GM12878 (cell line): ENCODE data around the gene MSL3. TPM values are rescaled to one million over a fixed set of nuclear protein-coding genes. Genes with fewer than 3 reads are reported as not detected.
A peak's percentile ranks its signal among the peaks of the same experiment; 100 is the strongest.

ENCODE experiments used
- ATAC-seq: fragments of 200-7000 bp; cut with Tn5 transposase; 3 replicates; pipeline ENCODE4 v1.9.1; 2020; ENCODE audit warnings: mild to moderate bottlenecking, moderate library complexity
- BruUV-seq: library from RNA; stranded (reverse); fragments of 400-500 nt; replicated peaks from 2 replicates; lab custom pipeline; 2021; lab: Mats Ljungman, UMichigan
- CTCF ChIA-PET: fragments of 300-600 bp; sonication (Branson Sonifier 250); formaldehyde crosslinking; extraction: SDS; loops from one replicate; lab custom pipeline; 2021; ENCODE audit warnings: inconsistent platforms; lab: Yijun Ruan, JAX
- POLR2A ChIA-PET: fragments of 350-600 bp; formaldehyde crosslinking; extraction: SDS; loops from one replicate; lab custom pipeline; 2021; ENCODE audit warnings: inconsistent platforms; lab: Charles Lee
- RAD21 ChIA-PET: fragments of 300-600 bp; sonication (Branson Sonifier 250); formaldehyde crosslinking; loops from one replicate; lab custom pipeline; 2023; ENCODE audit warnings: antibody characterized with exemption; ENCODE audit not compliant: unreplicated experiment; lab: Charles Lee
- SMC1A ChIA-PET: fragments of 300-600 bp; sonication (Branson Sonifier 250); formaldehyde crosslinking; loops from one replicate; lab custom pipeline; 2023; ENCODE audit not compliant: unreplicated experiment, uncharacterized antibody; lab: Charles Lee
- DNase-seq: peaks from one replicate; pipeline ENCODE4 v3.0.0-alpha.2; 2011; ENCODE audit warnings: low read depth, low spot score
- FAIRE-seq: peaks from 3 replicates; lab custom pipeline; 2011; peaks lifted over from hg19 to GRCh38; lab: Jason Lieb, UNC
- H2AFZ ChIP-seq: 2 replicates; pipeline ENCODE4 v1.6.0; 2011; ENCODE audit warnings: low read depth, low read length, control low read depth; ENCODE audit not compliant: control insufficient read depth
- H3K27ac ChIP-seq: 2 replicates; pipeline ENCODE4 v1.5.1; 2011; ENCODE audit warnings: control low read depth; ENCODE audit not compliant: control insufficient read depth, insufficient read depth
- H3K27me3 ChIP-seq, 2 experiments: replicated peaks in 1 of 2; 2 replicates each; pipeline versions ENCODE4 v1.6.0 to v1.6.1; 2011; ENCODE audit warnings: low read length in 1 of 2; ENCODE audit not compliant: control insufficient read depth in 2 of 2, insufficient read depth in 2 of 2
- H3K36me3 ChIP-seq, 2 experiments: 2 replicates each; pipeline ENCODE4 v1.5.1; 2011; ENCODE audit warnings: low read length in 1 of 2; ENCODE audit not compliant: control insufficient read depth in 2 of 2, insufficient read depth in 2 of 2
- H3K4me1 ChIP-seq: 2 replicates; pipeline ENCODE4 v1.6.1; 2011; ENCODE audit warnings: mild to moderate bottlenecking, low read length, moderate library complexity, mixed read lengths; ENCODE audit not compliant: control insufficient read depth, insufficient read depth
- H3K4me2 ChIP-seq: 2 replicates; pipeline ENCODE4 v1.6.0; 2011; ENCODE audit warnings: control low read depth; ENCODE audit not compliant: control insufficient read depth, insufficient read depth
- H3K4me3 ChIP-seq: fragments of 200-600 bp; sonication (generic); 2 replicates; pipeline ENCODE4 v1.5.1; 2016
- H3K79me2 ChIP-seq: 2 replicates; pipeline ENCODE4 v1.6.0; 2011; ENCODE audit warnings: low read length; ENCODE audit not compliant: control insufficient read depth, insufficient read depth
- H3K9ac ChIP-seq: 2 replicates; pipeline ENCODE4 v1.8.0; 2011; ENCODE audit warnings: low read length, control low read depth, mixed read lengths; ENCODE audit not compliant: control insufficient read depth, insufficient read depth
- H3K9me3 ChIP-seq: replicated peaks from 3 replicates; pipeline ENCODE4 v1.5.1; 2011; ENCODE audit warnings: mild to moderate bottlenecking, low read length; ENCODE audit not compliant: control insufficient read depth, insufficient read depth
- H4K20me1 ChIP-seq: 2 replicates; pipeline ENCODE4 v1.6.0; 2011; ENCODE audit not compliant: control insufficient read depth, insufficient read depth
- BMI1 ChIP-seq: fragments of 450-650 bp; IDR thresholded peaks from 2 replicates; pipeline ENCODE4 v1.6.1; 2016; ENCODE audit warnings: mild to moderate bottlenecking, moderate library complexity, borderline replicate concordance
- ESRRA ChIP-seq: IDR thresholded peaks from 2 replicates; pipeline ENCODE4 v1.6.1; 2012; ENCODE audit warnings: mild to moderate bottlenecking, low read length, improper control_type of control experiment
- FOXM1 ChIP-seq: IDR thresholded peaks from 2 replicates; pipeline ENCODE4 v1.6.1; 2012; ENCODE audit warnings: low read depth, mild to moderate bottlenecking, inconsistent platforms, low read length, moderate library complexity
- GATAD2B ChIP-seq: fragments of 450-650 bp; conservative IDR thresholded peaks from 2 replicates; pipeline ENCODE4 v1.6.1; 2017; ENCODE audit warnings: low read depth, mild to moderate bottlenecking, moderate library complexity
- HDGF ChIP-seq: fragments of 450-650 bp; IDR thresholded peaks from 2 replicates; pipeline ENCODE4 v1.6.1; 2016; ENCODE audit warnings: antibody characterized with exemption
- IRF4 ChIP-seq: IDR thresholded peaks from 2 replicates; pipeline ENCODE4 v1.6.1; 2011; ENCODE audit warnings: low read depth, low read length
- KDM1A ChIP-seq: fragments of 200-600 bp; sonication (generic); IDR thresholded peaks from 2 replicates; pipeline ENCODE4 v1.6.1; 2016; ENCODE audit warnings: borderline replicate concordance
- MYC ChIP-seq: IDR thresholded peaks from 2 replicates; pipeline ENCODE4 v1.6.1; 2011; ENCODE audit warnings: mild to moderate bottlenecking, low read length, moderate library complexity, inconsistent platforms; ENCODE audit not compliant: insufficient read depth, insufficient replicate concordance, insufficient read length, severe bottlenecking
- NBN ChIP-seq: fragments of 450-650 bp; IDR thresholded peaks from 2 replicates; pipeline ENCODE4 v1.6.1; 2016
- POLR2AphosphoS2 ChIP-seq: IDR thresholded peaks from 2 replicates; pipeline ENCODE4 v1.6.1; 2011; ENCODE audit warnings: low read depth, mild to moderate bottlenecking, low read length, improper control_type of control experiment, moderate library complexity
- TCF12 ChIP-seq: IDR thresholded peaks from 2 replicates; pipeline ENCODE4 v1.6.1; 2011; ENCODE audit warnings: low read depth, mild to moderate bottlenecking, low read length
- TCF3 ChIP-seq: IDR thresholded peaks from 2 replicates; pipeline ENCODE4 v1.6.1; 2012; ENCODE audit warnings: low read depth, mild to moderate bottlenecking, low read length, borderline replicate concordance; ENCODE audit not compliant: insufficient read depth
- ZZZ3 ChIP-seq: IDR thresholded peaks from 2 replicates; pipeline ENCODE4 v1.6.1; 2011; ENCODE audit warnings: low read depth; ENCODE audit not compliant: control insufficient read depth, insufficient read length
- WGBS: methylation state at CpG from one replicate; pipeline ENCODE4 v1.1.6; 2016; ENCODE audit warnings: low lambda C conversion rate; ENCODE audit not compliant: insufficient replicate concordance, insufficient coverage; ENCODE audit errors: missing lambda C conversion rate; 5-methylcytosine and 5-hydroxymethylcytosine counted together
- in situ Hi-C: fragments of 300-500 bp; cut with MboI; formaldehyde crosslinking; loops from 9 replicates; pipeline ENCODE4 v1.14.3; 2018; ENCODE audit warnings: mixed read lengths
- intact Hi-C: fragments of 100-400 bp; cut with micrococcal nuclease; formaldehyde crosslinking; loops from one replicate; pipeline ENCODE4 v1.14.2; 2022; ENCODE audit not compliant: unreplicated experiment
- polyA plus RNA-seq, 11 experiments: library from polyadenylated mRNA; depleted of rRNA in 4 of 11; unstranded in 6 of 11; stranded (reverse) in 5 of 11; fragments of >200 nt; fragmentation: Nextera tagmentation in 4 of 11; fragmentation: Illumina TruSeq in 1 of 11; extraction: Ambion mirVana in 4 of 11; extraction: Trizol in 1 of 11; gene quantifications; 1 replicate in 1 of 11; 2 replicates in 10 of 11; pipeline versions ENCODE4 v1.2.1 to v1.2.3, GENCODE V29; 2011 to 2016; ENCODE audit warnings: inconsistent platforms in 2 of 11, missing spikeins in 2 of 11, low read depth in 1 of 11
- total RNA-seq, 4 experiments: library from RNA; depleted of rRNA in 3 of 4; stranded (reverse); fragments of >200 nt in 3 of 4; fragmentation: Illumina TruSeq in 1 of 4; extraction: Trizol in 1 of 4; gene quantifications; 2 replicates each; pipeline versions ENCODE4 v1.2.1 to v1.2.3, GENCODE V29; 2013 to 2021
- TF ChIP-seq, protein P1 (sequence below): fragments of 450-650 bp; conservative IDR thresholded peaks from 2 replicates; pipeline ENCODE4 v1.6.1; 2017; ENCODE audit warnings: mild to moderate bottlenecking, moderate library complexity
- TF ChIP-seq, protein P2 (sequence below): fragments of 450-650 bp; IDR thresholded peaks from 2 replicates; pipeline ENCODE4 v1.6.1; 2017; ENCODE audit warnings: antibody characterized with exemption, mild to moderate bottlenecking, moderate library complexity
- TF ChIP-seq, protein P3 (sequence below): fragments of 450-650 bp; formaldehyde crosslinking; IDR thresholded peaks from 2 replicates; pipeline ENCODE4 v1.5.0; 2022; ENCODE audit warnings: mild to moderate bottlenecking, missing genetic modification characterization

MSL3 gene
- total and polyA plus RNA-seq, 10 of the 15 experiments (the other 5 are each of a cell fraction or from before 2014, with no cell fraction given), result 28.4 to 438 (median 40.7) TPM

DNA sequence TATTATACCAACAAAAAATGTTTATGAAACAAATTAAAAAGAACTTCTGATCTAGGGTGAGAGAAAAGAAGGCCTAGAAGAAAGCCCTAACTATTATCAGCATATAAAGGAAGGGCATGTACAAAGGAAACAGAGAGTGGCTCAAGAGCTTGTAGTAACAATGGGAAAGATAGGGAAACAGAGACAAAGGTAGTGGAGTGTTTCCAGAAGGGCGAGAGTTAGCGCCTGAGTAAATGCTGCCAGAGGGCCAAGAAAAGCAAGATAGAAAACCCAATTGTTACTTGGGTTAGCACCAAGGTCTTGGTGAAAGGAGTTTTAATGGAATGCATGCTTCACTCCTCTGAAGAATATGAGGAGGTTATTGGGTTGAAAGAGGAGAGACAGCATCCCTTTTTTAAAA, 16.5 kb upstream of the MSL3 start (continued):
- TF ChIP-seq, protein P1, sequence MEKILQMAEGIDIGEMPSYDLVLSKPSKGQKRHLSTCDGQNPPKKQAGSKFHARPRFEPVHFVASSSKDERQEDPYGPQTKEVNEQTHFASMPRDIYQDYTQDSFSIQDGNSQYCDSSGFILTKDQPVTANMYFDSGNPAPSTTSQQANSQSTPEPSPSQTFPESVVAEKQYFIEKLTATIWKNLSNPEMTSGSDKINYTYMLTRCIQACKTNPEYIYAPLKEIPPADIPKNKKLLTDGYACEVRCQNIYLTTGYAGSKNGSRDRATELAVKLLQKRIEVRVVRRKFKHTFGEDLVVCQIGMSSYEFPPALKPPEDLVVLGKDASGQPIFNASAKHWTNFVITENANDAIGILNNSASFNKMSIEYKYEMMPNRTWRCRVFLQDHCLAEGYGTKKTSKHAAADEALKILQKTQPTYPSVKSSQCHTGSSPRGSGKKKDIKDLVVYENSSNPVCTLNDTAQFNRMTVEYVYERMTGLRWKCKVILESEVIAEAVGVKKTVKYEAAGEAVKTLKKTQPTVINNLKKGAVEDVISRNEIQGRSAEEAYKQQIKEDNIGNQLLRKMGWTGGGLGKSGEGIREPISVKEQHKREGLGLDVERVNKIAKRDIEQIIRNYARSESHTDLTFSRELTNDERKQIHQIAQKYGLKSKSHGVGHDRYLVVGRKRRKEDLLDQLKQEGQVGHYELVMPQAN, result no peak
- TF ChIP-seq, protein P2, sequence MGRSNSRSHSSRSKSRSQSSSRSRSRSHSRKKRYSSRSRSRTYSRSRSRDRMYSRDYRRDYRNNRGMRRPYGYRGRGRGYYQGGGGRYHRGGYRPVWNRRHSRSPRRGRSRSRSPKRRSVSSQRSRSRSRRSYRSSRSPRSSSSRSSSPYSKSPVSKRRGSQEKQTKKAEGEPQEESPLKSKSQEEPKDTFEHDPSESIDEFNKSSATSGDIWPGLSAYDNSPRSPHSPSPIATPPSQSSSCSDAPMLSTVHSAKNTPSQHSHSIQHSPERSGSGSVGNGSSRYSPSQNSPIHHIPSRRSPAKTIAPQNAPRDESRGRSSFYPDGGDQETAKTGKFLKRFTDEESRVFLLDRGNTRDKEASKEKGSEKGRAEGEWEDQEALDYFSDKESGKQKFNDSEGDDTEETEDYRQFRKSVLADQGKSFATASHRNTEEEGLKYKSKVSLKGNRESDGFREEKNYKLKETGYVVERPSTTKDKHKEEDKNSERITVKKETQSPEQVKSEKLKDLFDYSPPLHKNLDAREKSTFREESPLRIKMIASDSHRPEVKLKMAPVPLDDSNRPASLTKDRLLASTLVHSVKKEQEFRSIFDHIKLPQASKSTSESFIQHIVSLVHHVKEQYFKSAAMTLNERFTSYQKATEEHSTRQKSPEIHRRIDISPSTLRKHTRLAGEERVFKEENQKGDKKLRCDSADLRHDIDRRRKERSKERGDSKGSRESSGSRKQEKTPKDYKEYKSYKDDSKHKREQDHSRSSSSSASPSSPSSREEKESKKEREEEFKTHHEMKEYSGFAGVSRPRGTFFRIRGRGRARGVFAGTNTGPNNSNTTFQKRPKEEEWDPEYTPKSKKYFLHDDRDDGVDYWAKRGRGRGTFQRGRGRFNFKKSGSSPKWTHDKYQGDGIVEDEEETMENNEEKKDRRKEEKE, result no peak
- TF ChIP-seq TCF3 (no peak), POLR2AphosphoS2 (no peak), ZZZ3 (no peak), ESRRA (no peak)

DNA sequence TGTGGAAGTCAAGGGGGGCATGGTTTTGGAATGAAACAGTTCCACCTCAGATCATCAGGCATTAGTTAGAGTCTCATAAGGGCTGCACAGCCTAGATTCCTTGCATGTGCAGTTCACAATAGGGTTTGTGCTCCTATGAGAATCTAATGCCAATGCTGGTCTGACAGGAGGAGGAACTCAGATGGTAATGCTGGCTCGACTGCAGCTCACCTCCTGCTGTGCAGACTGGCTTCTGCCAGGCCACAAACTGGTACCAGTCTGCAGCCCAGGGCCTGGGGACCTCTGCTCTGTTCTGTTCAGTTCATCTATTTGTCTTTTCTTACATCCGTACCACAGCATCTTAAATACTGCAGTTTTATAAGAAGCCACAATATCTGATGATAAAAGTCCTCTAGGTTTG, 12.2 kb upstream of the MSL3 start:
- Histone ChIP-seq H3K4me2 (no peak overlapping the region), H3K36me3 (no peaks in the 10 kb centered on the region), H3K9ac (no peak overlapping the region), H3K4me3 (no peak overlapping the region), H3K4me1 (peaks cover 1% of the 10 kb centered on the region), H3K27me3 (no peaks in the 10 kb centered on the region), H4K20me1 (no peaks in the 10 kb centered on the region), H3K9me3 (no peaks in the 10 kb centered on the region), H3K27ac (no peak overlapping the region), H2AFZ (no peak overlapping the region), H3K79me2 (no peaks in the 10 kb centered on the region)
- no TSS peak for BruUV-seq
- FAIRE-seq (no peak), DNase-seq (no peak), ATAC-seq (peak; percentile 16)
- RAD21 ChIA-PET, result interaction anchor here (1.0 to 2.5 kb wide), 6 partner anchors 11 to 25 kb away, joined by 3 to 12 read pairs (median 4); no protein-coding TSS in a partner anchor
- POLR2A ChIA-PET, result interaction anchor here (1.6 kb wide), 1 partner anchor 13 kb away, joined by 7 read pairs; no protein-coding TSS in a partner anchor
- SMC1A ChIA-PET, result interaction anchor here (0.7 to 3.2 kb wide), 7 partner anchors 10 to 200 kb away, joined by 3 to 15 read pairs (median 6); no protein-coding TSS in a partner anchor
- intact Hi-C loops (no loop called here), in situ Hi-C loops (no loop called here)
- CTCF ChIA-PET, result interaction anchor here (0.9 to 1.6 kb wide), 5 partner anchors 10 to 25 kb away, joined by 3 to 4 read pairs (median 4); no protein-coding TSS in a partner anchor
- WGBS, result 47% methylated on average over 2 of the region's 2 CpGs
- TF ChIP-seq IRF4, result no peak
- no peak for TF ChIP-seq MYC
- TF ChIP-seq BMI1, result no peak
- TF ChIP-seq TCF12, result no peak
- TF ChIP-seq NBN, result no peak
- TF ChIP-seq GATAD2B, result no peak
- no peak for TF ChIP-seq HDGF
- TF ChIP-seq, protein P3, sequence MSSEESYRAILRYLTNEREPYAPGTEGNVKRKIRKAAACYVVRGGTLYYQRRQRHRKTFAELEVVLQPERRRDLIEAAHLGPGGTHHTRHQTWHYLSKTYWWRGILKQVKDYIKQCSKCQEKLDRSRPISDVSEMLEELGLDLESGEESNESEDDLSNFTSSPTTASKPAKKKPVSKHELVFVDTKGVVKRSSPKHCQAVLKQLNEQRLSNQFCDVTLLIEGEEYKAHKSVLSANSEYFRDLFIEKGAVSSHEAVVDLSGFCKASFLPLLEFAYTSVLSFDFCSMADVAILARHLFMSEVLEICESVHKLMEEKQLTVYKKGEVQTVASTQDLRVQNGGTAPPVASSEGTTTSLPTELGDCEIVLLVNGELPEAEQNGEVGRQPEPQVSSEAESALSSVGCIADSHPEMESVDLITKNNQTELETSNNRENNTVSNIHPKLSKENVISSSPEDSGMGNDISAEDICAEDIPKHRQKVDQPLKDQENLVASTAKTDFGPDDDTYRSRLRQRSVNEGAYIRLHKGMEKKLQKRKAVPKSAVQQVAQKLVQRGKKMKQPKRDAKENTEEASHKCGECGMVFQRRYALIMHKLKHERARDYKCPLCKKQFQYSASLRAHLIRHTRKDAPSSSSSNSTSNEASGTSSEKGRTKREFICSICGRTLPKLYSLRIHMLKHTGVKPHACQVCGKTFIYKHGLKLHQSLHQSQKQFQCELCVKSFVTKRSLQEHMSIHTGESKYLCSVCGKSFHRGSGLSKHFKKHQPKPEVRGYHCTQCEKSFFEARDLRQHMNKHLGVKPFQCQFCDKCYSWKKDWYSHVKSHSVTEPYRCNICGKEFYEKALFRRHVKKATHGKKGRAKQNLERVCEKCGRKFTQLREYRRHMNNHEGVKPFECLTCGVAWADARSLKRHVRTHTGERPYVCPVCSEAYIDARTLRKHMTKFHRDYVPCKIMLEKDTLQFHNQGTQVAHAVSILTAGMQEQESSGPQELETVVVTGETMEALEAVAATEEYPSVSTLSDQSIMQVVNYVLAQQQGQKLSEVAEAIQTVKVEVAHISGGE (CRISPR knock-in tag), result no peak
- TF ChIP-seq FOXM1, result no peak
- no peak for TF ChIP-seq KDM1A
